ENCODE results near the gene ATP8A2.

Gene ATP8A2

GRCh38 chr13:25630329-25630900 is 258.6 kb downstream of the ATP8A2 start:
- no peak for DNase-seq
- no peak for ATAC-seq

- ATAC-seq (no peak), DNase-seq (no peak)
These were observed 260.6 kb downstream of the ATP8A2 start for GRCh38 chr13:25632166-25632888.

DNA sequence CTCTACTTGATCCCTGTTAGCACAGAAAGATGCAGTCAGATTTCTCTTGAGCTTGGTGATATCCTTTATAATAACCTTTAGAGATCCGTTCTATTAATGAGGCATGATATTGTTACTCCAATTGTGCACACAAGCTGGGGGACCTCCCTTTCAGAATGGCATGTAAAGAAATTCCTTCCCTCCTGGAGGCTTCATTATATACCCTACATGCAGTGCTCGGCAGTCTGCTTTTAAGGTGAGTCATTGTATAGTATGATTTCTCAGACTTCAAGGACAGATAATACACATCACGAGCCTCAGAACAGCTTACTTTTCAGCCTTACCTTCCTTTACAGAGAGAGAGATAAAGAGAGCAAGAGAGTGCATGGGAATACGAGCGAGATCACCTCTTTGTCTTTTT is 261.3 kb downstream of the ATP8A2 start:
- ATAC-seq, result no peak
- no peak for DNase-seq

DNA sequence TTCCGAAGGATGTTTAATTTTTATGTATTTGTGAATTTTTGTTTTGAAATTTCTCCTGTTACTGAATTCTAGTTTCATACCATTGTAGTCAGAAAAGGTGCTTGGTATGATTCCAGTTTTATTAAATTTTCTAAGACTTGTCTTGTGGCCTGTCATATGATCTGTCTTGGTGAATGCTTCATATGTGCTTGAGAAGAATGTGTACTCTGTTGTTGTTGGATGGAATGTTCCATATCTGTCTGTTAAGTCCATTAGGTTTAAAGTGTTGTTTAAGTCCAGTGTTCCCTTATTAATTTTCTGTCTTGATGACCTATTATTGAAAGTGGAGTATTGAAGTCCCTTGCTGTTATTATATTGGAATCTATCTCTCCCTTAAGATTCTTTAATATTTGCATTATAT is 273.9 kb downstream of the ATP8A2 start:
- no peak for DNase-seq
- no peak for ATAC-seq

GRCh38 chr13:25649001-25649633 is 277.3 kb downstream of the ATP8A2 start:
- ATAC-seq (no peak), DNase-seq (no peak)

GRCh38 chr13:25652764-25653163 is 281.0 kb downstream of the ATP8A2 start:
- ATAC-seq, result no peak
- no peak for DNase-seq

GRCh38 chr13:25654322-25654721 is 282.5 kb downstream of the ATP8A2 start:
- DNase-seq, result no peak
- ATAC-seq, result no peak

DNA sequence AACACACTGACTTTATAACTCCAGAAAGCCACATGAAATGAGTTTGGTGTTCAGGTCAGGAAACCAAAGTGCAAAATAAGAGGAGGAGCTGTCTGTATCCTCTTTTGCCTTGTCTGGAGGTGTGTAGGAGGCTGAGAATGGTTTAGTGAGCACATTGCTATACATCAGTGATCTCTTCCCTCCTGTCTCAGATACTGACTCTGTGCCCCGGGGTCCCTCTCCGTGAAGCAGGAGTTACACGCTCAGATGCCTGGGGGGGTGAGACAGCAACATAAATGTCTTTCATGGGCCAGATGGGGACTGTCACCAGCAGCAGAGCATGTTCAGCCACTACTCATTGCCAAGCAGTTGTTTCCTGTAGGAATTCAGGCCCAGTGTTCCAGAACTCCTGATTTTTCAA is 285.4 kb downstream of the ATP8A2 start:
- ATAC-seq (no peak), DNase-seq (no peak)

DNA sequence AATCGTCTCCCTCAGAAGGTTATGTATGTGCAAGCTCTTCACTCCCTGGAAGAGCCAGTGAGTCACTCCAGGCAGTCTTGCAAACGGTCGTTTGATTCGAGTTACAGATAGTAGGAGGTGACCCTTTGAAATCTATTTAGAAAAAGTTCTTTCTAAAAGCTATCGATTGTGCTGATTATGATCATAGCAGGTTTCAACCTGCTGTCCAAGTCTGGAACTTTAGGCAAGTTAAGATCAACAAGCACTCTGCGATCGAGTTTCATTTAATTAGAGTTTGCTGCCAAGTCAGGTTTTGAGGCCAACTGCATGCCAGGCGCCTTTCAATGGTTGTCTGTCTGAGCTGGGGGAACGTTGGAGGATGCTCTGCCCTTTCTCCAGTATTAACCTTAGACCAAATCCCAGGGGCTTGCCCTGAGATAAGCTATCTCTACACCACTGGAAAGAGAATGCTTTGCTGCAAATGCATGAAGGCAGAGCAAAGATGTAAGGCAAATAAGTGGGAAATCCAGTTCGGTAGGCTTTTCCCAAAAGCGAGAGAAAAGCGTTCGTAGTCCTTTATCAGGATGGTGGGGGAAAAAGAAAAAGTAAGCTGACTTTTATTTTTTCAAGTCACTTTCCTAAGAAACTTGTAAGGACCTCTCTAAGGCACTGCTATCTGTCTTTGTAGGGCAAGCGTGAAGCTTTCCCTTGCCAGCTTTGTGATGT is 287.5 kb downstream of the ATP8A2 start:
- DNase-seq (no peak), ATAC-seq (no peak)

DNA sequence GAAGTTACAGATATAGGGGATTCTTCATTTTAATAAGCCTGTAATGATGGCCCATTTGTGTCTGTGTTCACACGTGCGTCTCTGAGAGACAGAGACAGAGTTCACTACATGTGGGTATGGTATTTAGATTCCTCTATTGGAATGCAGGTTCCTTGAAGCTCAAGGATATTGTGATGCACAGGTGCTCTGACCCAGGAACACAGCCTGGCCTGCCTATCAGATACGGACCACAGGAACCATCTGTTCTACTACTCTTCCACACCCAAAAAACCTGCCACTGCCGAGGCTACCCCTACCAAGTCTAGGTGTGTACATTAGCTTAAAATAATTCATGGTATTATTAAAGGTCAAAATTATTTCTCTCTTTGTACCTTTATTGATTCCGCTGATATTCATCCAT is 289.2 kb downstream of the ATP8A2 start:
- no peak for DNase-seq
- ATAC-seq, result no peak

- DNase-seq (no peak), ATAC-seq (no peak)
These were observed 290.7 kb downstream of the ATP8A2 start for GRCh38 chr13:25662516-25662915.

- no peak for DNase-seq
- no peak for ATAC-seq
These were observed 296.6 kb downstream of the ATP8A2 start for GRCh38 chr13:25668345-25668744.

DNA sequence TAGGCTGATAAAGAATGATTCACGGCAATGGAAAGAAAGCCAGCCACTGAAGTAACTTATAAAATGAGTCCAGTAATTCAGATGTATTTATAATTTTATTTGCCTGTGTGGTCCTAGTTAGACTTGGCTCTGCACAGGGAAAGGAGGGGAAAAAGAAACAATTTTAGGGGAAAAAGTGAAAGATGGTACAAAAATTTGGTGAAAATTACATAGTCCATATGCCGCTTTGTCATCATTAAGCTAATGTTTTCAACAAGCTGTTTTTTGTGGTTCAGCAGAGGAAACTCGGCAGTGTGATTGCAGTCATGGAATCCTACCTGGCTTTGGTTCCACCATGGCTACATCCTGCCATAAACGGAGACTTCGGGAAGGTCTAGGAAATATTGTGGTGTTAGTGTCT is 301.9 kb downstream of the ATP8A2 start:
- no peak for ATAC-seq
- DNase-seq, result no peak

DNA sequence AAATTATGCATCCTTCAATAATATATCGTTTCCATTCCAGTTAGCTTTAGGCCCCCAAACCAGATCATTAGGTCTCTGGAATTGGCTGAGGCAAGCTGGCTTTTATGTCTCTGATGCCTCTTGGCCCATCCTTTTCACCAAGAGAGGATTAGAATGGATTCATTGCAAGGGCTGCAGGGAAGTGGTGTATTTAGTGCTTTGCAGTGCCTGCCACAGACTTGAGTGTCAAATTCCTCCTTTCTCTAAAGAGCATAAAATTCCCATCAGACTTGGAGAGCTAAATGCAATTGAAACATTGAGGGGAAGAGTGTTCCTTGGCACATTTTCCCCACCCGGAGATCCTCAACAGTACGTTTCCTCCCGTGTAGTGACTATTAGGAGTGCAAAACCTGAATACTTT is 302.6 kb downstream of the ATP8A2 start:
- ATAC-seq, result no peak

GRCh38 chr13:25675060-25675459 is 303.3 kb downstream of the ATP8A2 start:
- ATAC-seq (no peak), DNase-seq (no peak)

More for the DNA sequence above, 302.6 kb downstream of the ATP8A2 start:
- no peak for DNase-seq

- no peak for ATAC-seq
- DNase-seq, result no peak
These were observed 306.2 kb downstream of the ATP8A2 start for GRCh38 chr13:25677956-25678355.

- ATAC-seq, result no peak
- DNase-seq, result no peak
These were observed 306.6 kb downstream of the ATP8A2 start for GRCh38 chr13:25678398-25678797.

DNA sequence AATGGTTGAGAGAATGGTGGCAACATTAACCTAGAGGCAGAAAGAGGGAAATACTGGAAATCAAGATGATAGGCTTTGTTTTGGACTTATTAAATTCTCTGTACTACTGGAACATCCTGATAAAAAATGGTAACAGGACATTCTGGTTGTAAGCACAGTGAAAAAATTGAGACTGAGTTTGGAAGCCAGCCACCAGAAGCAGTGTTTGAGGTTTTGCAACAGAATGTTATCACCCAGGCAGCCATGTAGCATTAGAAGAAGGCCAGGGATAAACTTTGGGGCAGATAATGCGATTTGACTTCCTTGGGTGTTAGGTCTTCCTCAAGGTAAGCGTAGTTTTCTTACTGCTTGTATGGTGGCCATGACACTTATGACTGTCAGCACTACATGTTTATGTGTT is 307.4 kb downstream of the ATP8A2 start:
- DNase-seq (no peak), ATAC-seq (no peak)

DNA sequence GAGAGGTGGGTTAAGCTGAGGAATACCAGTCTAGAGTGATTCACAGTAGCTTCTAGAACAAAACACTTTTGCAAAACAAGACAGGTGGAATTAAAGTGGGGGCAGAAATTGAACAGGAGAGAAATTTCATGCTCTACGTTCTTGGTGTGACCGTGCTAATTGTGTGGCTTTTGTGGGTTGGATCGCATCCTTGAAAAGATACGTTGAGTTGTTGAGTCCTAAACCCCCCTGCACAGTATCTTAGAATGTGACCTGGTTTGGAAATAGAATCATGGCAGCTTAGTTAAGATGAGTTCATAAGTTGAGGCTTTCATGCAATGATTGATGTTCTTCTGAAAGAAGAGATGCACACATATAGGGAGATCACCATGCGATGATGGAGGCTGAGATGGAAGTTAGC is 308.2 kb downstream of the ATP8A2 start:
- ATAC-seq (no peak), DNase-seq (no peak)

DNA sequence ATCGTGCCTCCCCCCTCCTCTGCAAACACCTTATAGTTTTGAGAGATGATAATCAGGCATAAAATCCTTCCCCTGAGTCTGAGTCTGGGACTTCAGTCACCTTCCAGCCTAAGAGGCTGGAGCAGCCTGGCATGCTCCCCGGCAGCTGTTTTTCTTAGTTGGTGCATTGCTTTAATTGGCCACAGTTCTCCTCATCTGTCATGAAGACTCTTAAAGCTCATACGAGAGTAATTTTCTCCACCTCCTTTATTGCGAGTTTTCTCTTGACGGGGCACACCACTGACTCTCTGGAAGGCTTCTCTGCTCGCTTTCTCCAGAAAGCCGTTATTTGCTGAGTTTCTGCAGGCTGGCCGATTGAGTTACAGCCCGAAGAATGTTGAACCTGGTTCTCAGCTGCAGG is 310.5 kb downstream of the ATP8A2 start:
- ATAC-seq (no peak), DNase-seq (no peak)

DNA sequence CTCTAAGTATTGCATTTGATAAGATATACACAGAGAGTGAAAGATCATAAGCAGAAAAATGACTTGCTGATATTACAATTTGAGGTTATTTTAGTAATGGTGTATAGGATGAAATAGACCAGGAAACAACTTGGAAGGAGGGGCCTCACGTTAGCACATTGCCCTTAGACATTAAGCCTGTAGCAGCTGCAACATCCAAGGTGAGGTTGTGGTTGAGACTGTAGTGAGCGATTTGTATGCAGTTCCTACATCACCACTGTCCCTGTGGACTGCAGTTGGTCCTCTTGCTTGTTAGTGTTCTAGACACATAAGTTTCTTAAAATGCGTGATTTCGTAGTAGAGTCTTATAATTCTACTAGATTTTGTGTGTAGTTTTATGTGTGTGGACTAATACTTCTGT is 311.3 kb downstream of the ATP8A2 start:
- ATAC-seq, result no peak
- DNase-seq, result no peak

- no peak for ATAC-seq
- no peak for DNase-seq
These were observed 312.0 kb downstream of the ATP8A2 start for GRCh38 chr13:25683662-25684370.

DNA sequence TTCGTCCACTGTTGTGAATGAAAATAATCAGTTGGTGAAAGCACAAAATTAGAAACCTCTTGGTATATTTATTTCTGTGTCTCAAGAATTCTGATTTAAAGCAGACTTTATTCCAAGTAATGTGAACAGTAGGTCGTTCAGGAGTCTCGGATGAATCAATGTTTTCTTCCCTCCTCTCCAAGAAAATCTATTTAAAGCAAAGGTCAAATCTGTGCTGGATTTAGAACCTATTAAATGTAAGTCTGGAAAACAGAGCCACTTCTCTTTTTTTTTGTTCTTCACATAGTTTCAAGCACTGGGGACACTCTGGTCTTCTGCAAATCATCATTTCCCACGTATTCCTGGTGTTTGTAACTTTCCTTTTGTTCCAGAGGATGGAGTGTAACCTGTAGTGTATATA is 312.7 kb downstream of the ATP8A2 start:
- no peak for ATAC-seq

More for the DNA sequence above, 312.7 kb downstream of the ATP8A2 start:
- DNase-seq, result no peak
